Right lobe of liver (tissue), 6 donors: ENCODE results near the gene EPHX1. TPM values are rescaled to one million over a fixed set of nuclear protein-coding genes. Genes with fewer than 3 reads are reported as not detected.

Source experiments
- ATAC-seq, 4 donors: fragments of 200-7000 bp; cut with Tn5 transposase; one replicate each; pipeline ENCODE4 v1.9.1; 2020; ENCODE audit warnings: mild to moderate bottlenecking in 4 of 4, moderate library complexity in 4 of 4
- DNase-seq, 3 donors: peaks; one replicate each; pipeline ENCODE4 v3.0.0-alpha.2; 2020
- H3K27ac ChIP-seq, 3 donors: fragments of 200-600 bp; one replicate each; pipeline ENCODE4 v1.8.0; 2022
- H3K27me3 ChIP-seq, 2 donors: fragments of 200-600 bp; one replicate each; pipeline ENCODE4 v1.8.0; 2022
- H3K36me3 ChIP-seq, 4 donors: fragments of 200-600 bp; sonication (generic) in 1 of 4; one replicate each; pipeline versions ENCODE4 v1.5.1 to v1.8.0; 2017 to 2022; ENCODE audit warnings: control low read depth in 1 of 4
- H3K4me1 ChIP-seq, 4 donors: fragments of 200-600 bp; sonication (generic) in 1 of 4; one replicate each; pipeline versions ENCODE4 v1.5.1 to v1.8.0; 2017 to 2022; ENCODE audit warnings: control low read depth in 1 of 4
- H3K4me3 ChIP-seq, 3 donors: fragments of 200-600 bp; one replicate each; pipeline ENCODE4 v1.8.0; 2022
- H3K9me3 ChIP-seq, 4 donors: fragments of 200-600 bp; sonication (generic) in 1 of 4; one replicate each; pipeline versions ENCODE4 v1.5.1 to v1.8.0; 2017 to 2022; ENCODE audit warnings: control low read depth in 1 of 4
- CTCF ChIP-seq, 4 donors: fragments of 200-600 bp in 3 of 4; fragments of 450-650 bp in 1 of 4; IDR thresholded peaks; one replicate each; pipeline versions ENCODE4 v1.5.1 to v1.8.0; 2016 to 2022; ENCODE audit warnings: antibody characterized with exemption in 4 of 4, mild to moderate bottlenecking in 2 of 4
- POLR2A ChIP-seq: fragments of 450-650 bp; IDR thresholded peaks from one replicate; pipeline ENCODE4 v1.6.1; 2017; ENCODE audit warnings: antibody characterized with exemption, mild to moderate bottlenecking
- WGBS: methylation state at CpG from one replicate; pipeline ENCODE4 v1.1.6; 2018; ENCODE audit warnings: low coverage, low lambda C conversion rate; ENCODE audit not compliant: insufficient coverage; ENCODE audit errors: missing lambda C conversion rate; 5-methylcytosine and 5-hydroxymethylcytosine counted together
- intact Hi-C, 2 donors: fragments of 100-400 bp; cut with DNase I; formaldehyde crosslinking; loops; one replicate each; pipeline versions ENCODE4 v1.11.2 to v1.14.1; 2022
- total RNA-seq, 6 experiments: library from RNA; depleted of rRNA in 2 of 6; stranded (reverse); fragments of >200 nt in 2 of 6; fragmentation: NEBNext Ultra II Directional in 3 of 6; extraction: Animal tissue kit (Norgen Biotek cat#: 25700) in 3 of 6; gene quantifications; one replicate each; pipeline versions ENCODE4 v1.1.0 to v1.2.4, GENCODE V29; 2016 to 2023
- donor health status: DM: no; HTN: yes; CAD: no.
- donor health status: DM: no; HTN: no; CAD: no.
- donor health status: DM: no; HTN: no; CAD: no.
- donor health status: DM: no; HTN: yes; CAD: no.
- donor health status: DM: no; HTN: yes; CAD: no.

The EPHX1 gene
- total RNA-seq, 6 experiments from 2014 or later: 331 to 4,402 (median 1,032) TPM

- no peak for TF ChIP-seq CTCF (IDR thresholded peaks at IDR 0.05)
- TF ChIP-seq POLR2A: no peak
- H3K27ac ChIP-seq: peak overlapping the region in 2 of 3 donors; percentile 89 to 90
- H3K36me3 ChIP-seq: peaks cover 0 to 7% (median 0%) of the 10 kb centered on the region in 4 donors
- intact Hi-C loops: no loop called here
- peaks cover 0 to 82% (median 50%) of the 10 kb centered on the region in 4 donors for H3K4me1 ChIP-seq
- DNase-seq: no peak
- no peaks in the 10 kb centered on the region for H3K27me3 ChIP-seq
- WGBS: 65% methylated on average over 6 of the region's 17 CpGs
- no peak for ATAC-seq
- peak overlapping the region in 1 of 3 donors; percentile 34 for H3K4me3 ChIP-seq
- H3K9me3 ChIP-seq: no peaks in the 10 kb centered on the region
Measured at GRCh38 chr1:225815526-225816178, 5.7 kb downstream of the EPHX1 start.

- Histone ChIP-seq H3K9me3 (no peaks in the 10 kb centered on the region), H3K27me3 (no peaks in the 10 kb centered on the region), H3K4me3 (peak overlapping the region in 2 of 3 donors; percentile 16 to 34), H3K4me1 (peaks cover 0 to 91% (median 55%) of the 10 kb centered on the region in 4 donors), H3K36me3 (peaks cover 0 to 10% (median 0%) of the 10 kb centered on the region in 4 donors), H3K27ac (peak overlapping the region; percentile 80 to 90 (median 89))
- ATAC-seq: peak; percentile 3 to 24 (median 14)
- peak in 1 of 3 donors; percentile 52 for DNase-seq
- WGBS: 22% methylated on average over 10 of the region's 17 CpGs
- no peak for TF ChIP-seq CTCF (IDR thresholded peaks at IDR 0.05)
- TF ChIP-seq POLR2A: no peak
- intact Hi-C loops: no loop called here
Measured at GRCh38 chr1:225816643-225817538, 7.0 kb downstream of the EPHX1 start.

GRCh38 chr1:225817611-225818061 lies 7.7 kb downstream of the EPHX1 start:
- intact Hi-C loops: no loop called here
- Histone ChIP-seq H3K27ac (peak overlapping the region; percentile 80 to 90 (median 89)), H3K4me1 (peaks cover 0 to 91% (median 56%) of the 10 kb centered on the region in 4 donors), H3K27me3 (no peaks in the 10 kb centered on the region), H3K4me3 (peak overlapping the region in 2 of 3 donors; percentile 16 to 34), H3K36me3 (peaks cover 0 to 11% (median 0%) of the 10 kb centered on the region in 4 donors), H3K9me3 (no peaks in the 10 kb centered on the region)
- TF ChIP-seq POLR2A (peak; percentile 55), CTCF (IDR thresholded peaks at IDR 0.05) (no peak)
- ATAC-seq: peak; percentile 54 to 75 (median 73)
- DNase-seq: peak; percentile 82 to 93 (median 88)
- WGBS: 15% methylated on average over 4 of the region's 8 CpGs

GRCh38 chr1:225818229-225818628 lies 8.3 kb downstream of the EPHX1 start:
- no peaks in the 10 kb centered on the region for H3K9me3 ChIP-seq
- H3K4me1 ChIP-seq: peaks cover 0 to 91% (median 56%) of the 10 kb centered on the region in 4 donors
- ATAC-seq (peak in 1 of 4 donors; percentile 2), DNase-seq (no peak)
- 55% methylated on average over 7 of the region's 7 CpGs for WGBS
- no peaks in the 10 kb centered on the region for H3K27me3 ChIP-seq
- intact Hi-C loops: no loop called here
- peak overlapping the region; percentile 80 to 90 (median 89) for H3K27ac ChIP-seq
- H3K4me3 ChIP-seq: peak overlapping the region in 1 of 3 donors; percentile 20
- no peak for TF ChIP-seq POLR2A
- TF ChIP-seq CTCF (IDR thresholded peaks at IDR 0.05): no peak
- H3K36me3 ChIP-seq: peaks cover 0 to 11% (median 0%) of the 10 kb centered on the region in 4 donors
